GM23338 (cell line): ENCODE measurements around the gene TSPAN4. TPM values are rescaled to one million over a fixed set of nuclear protein-coding genes. Genes with fewer than 3 reads are reported as not detected.

Source experiments
- ATAC-seq: fragments of 200-7000 bp; cut with Tn5 transposase; 3 replicates; pipeline ENCODE4 v1.9.1; 2020
- DNase-seq: peaks from one replicate; pipeline ENCODE4 v3.0.0-alpha.2; 2015; ENCODE audit warnings: low spot score
- H2AFZ ChIP-seq: fragments of 200-600 bp; sonication (generic); 2 replicates; pipeline ENCODE4 v1.8.0; 2016; ENCODE audit warnings: antibody characterized with exemption, mild to moderate bottlenecking, moderate library complexity
- H3F3A ChIP-seq: fragments of 200-600 bp; sonication (generic); replicated peaks from 2 replicates; pipeline ENCODE4 v1.8.0; 2017; ENCODE audit warnings: antibody characterized with exemption, mixed run types, low read depth
- H3K27ac ChIP-seq: fragments of 200-600 bp; sonication (generic); 2 replicates; pipeline ENCODE4 v1.6.1; 2016; ENCODE audit warnings: low read depth
- H3K27me3 ChIP-seq: fragments of 200-600 bp; sonication (generic); 2 replicates; pipeline ENCODE4 v1.8.0; 2016; ENCODE audit warnings: mild to moderate bottlenecking, mixed run types, moderate library complexity; ENCODE audit not compliant: insufficient read depth
- H3K36me3 ChIP-seq: fragments of 200-600 bp; sonication (generic); 2 replicates; pipeline ENCODE4 v1.8.0; 2016; ENCODE audit warnings: mild to moderate bottlenecking; ENCODE audit not compliant: insufficient read depth
- H3K4me1 ChIP-seq: fragments of 200-600 bp; sonication (generic); 2 replicates; pipeline ENCODE4 v1.8.0; 2016; ENCODE audit warnings: mild to moderate bottlenecking, moderate library complexity; ENCODE audit not compliant: insufficient read depth
- H3K4me2 ChIP-seq: fragments of 200-600 bp; sonication (generic); 2 replicates; pipeline ENCODE4 v1.7.1; 2017; ENCODE audit warnings: mixed run types
- H3K4me3 ChIP-seq: fragments of 200-600 bp; sonication (generic); 2 replicates; pipeline ENCODE4 v1.6.1; 2016; ENCODE audit warnings: mixed run types
- H3K79me2 ChIP-seq: fragments of 200-600 bp; sonication (generic); replicated peaks from 2 replicates; pipeline ENCODE4 v1.8.0; 2017; ENCODE audit warnings: mild to moderate bottlenecking; ENCODE audit not compliant: insufficient read depth
- H3K9me2 ChIP-seq: fragments of 200-600 bp; sonication (generic); 2 replicates; pipeline ENCODE4 v1.8.0; 2017; ENCODE audit not compliant: insufficient read depth
- H4K20me1 ChIP-seq: fragments of 200-600 bp; sonication (generic); replicated peaks from 2 replicates; pipeline ENCODE4 v1.8.0; 2017; ENCODE audit warnings: mild to moderate bottlenecking; ENCODE audit not compliant: insufficient read depth
- H3K27ac Mint-ChIP-seq: 2 replicates; pipeline ENCODE4 v1.8.0; 2020; ENCODE audit warnings: inconsistent platforms, mild to moderate bottlenecking, moderate library complexity, mixed read lengths
- H3K27me3 Mint-ChIP-seq: 3 replicates; pipeline ENCODE4 v1.8.0; 2022; ENCODE audit warnings: low read depth, mild to moderate bottlenecking, moderate library complexity, mixed read lengths, inconsistent platforms; ENCODE audit not compliant: insufficient read depth, poor library complexity
- H3K36me3 Mint-ChIP-seq: 3 replicates; pipeline ENCODE4 v1.8.0; 2021; ENCODE audit warnings: low read depth, mild to moderate bottlenecking, inconsistent platforms, moderate library complexity, mixed read lengths
- H3K4me1 Mint-ChIP-seq: 3 replicates; pipeline ENCODE4 v1.8.0; 2020; ENCODE audit warnings: mild to moderate bottlenecking, inconsistent platforms, mixed read lengths
- H3K4me3 Mint-ChIP-seq: 3 replicates; pipeline ENCODE4 v1.8.0; 2021; ENCODE audit warnings: moderate library complexity, mild to moderate bottlenecking, inconsistent platforms, mixed read lengths
- H3K9me3 Mint-ChIP-seq: 3 replicates; pipeline ENCODE4 v1.8.0; 2020; ENCODE audit warnings: moderate library complexity, mild to moderate bottlenecking, inconsistent platforms, mixed read lengths
- CREB1 ChIP-seq: fragments of 250-450 bp; sonication (Bioruptor Pico); IDR thresholded peaks from 2 replicates; pipeline ENCODE4 v1.5.0; 2020; ENCODE audit warnings: low read depth, mild to moderate bottlenecking, moderate library complexity
- EZH2 ChIP-seq: fragments of 200-600 bp; sonication (generic); IDR thresholded peaks from one replicate; pipeline ENCODE4 v1.8.0; 2017; ENCODE audit warnings: antibody characterized with exemption, mild to moderate bottlenecking, low read depth; ENCODE audit not compliant: unreplicated experiment
- JUNB ChIP-seq: IDR thresholded peaks from one replicate; pipeline ENCODE4 v1.6.1; 2016; ENCODE audit warnings: antibody characterized with exemption; ENCODE audit not compliant: unreplicated experiment
- POLR2AphosphoS5 ChIP-seq: IDR thresholded peaks from 2 replicates; pipeline ENCODE4 v1.6.1; 2016; ENCODE audit warnings: antibody characterized with exemption, low read depth
- ZNF331 ChIP-seq: fragments of 250-450 bp; sonication (Bioruptor Pico); IDR thresholded peaks from 2 replicates; pipeline ENCODE4 v1.5.0; 2020; ENCODE audit warnings: low read depth, mild to moderate bottlenecking, moderate library complexity
- polyA plus RNA-seq: library from polyadenylated mRNA; unstranded; fragments of >200 nt; fragmentation: Nextera tagmentation; extraction: Ambion mirVana; gene quantifications from 2 replicates; pipeline ENCODE4 v1.2.1, GENCODE V29; 2016
- total RNA-seq: library from RNA; depleted of rRNA; stranded (reverse); fragments of >200 nt; shearing (Covaris generic); gene quantifications from 2 replicates; pipeline ENCODE4 v1.2.3, GENCODE V29; 2014
- TF ChIP-seq, protein P1 (sequence below): IDR thresholded peaks from 2 replicates; pipeline ENCODE4 v1.6.1; 2016; ENCODE audit warnings: antibody characterized with exemption
- TF ChIP-seq, protein P2 (sequence below): fragments of 250-450 bp; sonication (Bioruptor Pico); IDR thresholded peaks from 2 replicates; pipeline ENCODE4 v1.5.0; 2020; ENCODE audit warnings: mild to moderate bottlenecking, moderate library complexity

The TSPAN4 gene
- total and polyA plus RNA-seq, 2 experiments from 2014 or later = 76.8 to 150 TPM

DNA sequence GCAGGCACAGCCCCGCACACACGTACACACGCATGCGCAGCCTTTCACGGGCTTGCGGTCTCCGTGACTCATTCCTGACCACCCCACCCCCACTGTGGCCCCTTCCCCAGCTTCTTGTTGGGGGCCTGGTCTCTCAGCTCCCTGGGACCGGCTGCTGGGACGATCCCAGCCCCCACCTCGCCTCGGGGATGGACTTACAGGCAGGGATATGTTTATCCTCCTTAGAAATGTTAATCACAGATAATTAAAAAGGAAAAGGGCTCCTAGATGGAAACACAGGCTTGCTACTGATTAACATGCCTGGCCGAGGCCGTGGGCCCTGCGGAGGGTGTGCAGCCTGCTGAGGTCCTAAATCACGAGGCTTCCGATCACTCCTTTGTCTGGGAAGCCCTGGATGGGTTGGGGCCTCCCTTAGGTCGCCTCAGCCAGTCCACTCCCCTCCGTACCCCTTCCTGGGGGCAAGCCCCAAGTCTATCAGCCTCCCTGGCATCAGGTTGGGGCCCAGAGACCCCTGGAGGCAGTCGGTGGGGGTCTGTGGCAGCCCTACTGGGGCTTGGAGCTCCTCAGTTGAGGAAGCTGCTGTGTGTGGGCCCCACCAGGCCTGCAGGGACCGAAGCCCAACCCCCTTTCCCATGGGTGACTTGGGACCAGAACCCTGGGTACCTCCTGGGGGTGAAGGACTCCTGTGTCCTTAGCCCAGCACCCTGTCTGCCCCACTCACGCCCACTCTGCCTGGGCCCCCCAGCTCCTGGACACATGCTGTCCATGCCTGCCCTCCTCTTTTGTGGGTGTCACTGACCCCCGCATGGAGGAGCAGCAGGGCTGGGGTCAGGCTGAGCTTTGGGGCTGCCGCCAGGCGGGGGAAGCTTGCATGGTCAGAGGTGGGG, 20.6 kb downstream of the TSPAN4 start:
- Mint-ChIP-seq H3K27me3 (peaks cover 36% of the 10 kb centered on the region), H3K4me1 (peaks cover 23% of the 10 kb centered on the region), H3K9me3 (no peaks in the 10 kb centered on the region; the same call in 2 of the 3 replicates), H3K27ac (peak overlapping the region; percentile 59; the same call in 1 of the 2 replicates), H3K36me3 (peaks cover 3% of the 10 kb centered on the region; the same call in 1 of the 3 replicates), H3K4me3 (peak overlapping the region; percentile 50)
- Histone ChIP-seq H3K4me1 (peaks cover 14% of the 10 kb centered on the region; the same call in 1 of the 2 replicates), H3K27ac (peak overlapping the region; percentile 45; the same call in 1 of the 2 replicates), H4K20me1 (peaks cover 39% of the 10 kb centered on the region), H3F3A (peaks cover 23% of the 10 kb centered on the region), H3K4me2 (peak overlapping the region; percentile 71), H2AFZ (no peak overlapping the region), H3K36me3 (no peaks in the 10 kb centered on the region), H3K79me2 (no peaks in the 10 kb centered on the region), H3K9me2 (no peaks in the 10 kb centered on the region), H3K27me3 (no peaks in the 10 kb centered on the region), H3K4me3 (peak overlapping the region; percentile 34; the same call in 1 of the 2 replicates)
- ATAC-seq = peak; percentile 15
- no peak for TF ChIP-seq JUNB
- no peak for DNase-seq

DNA sequence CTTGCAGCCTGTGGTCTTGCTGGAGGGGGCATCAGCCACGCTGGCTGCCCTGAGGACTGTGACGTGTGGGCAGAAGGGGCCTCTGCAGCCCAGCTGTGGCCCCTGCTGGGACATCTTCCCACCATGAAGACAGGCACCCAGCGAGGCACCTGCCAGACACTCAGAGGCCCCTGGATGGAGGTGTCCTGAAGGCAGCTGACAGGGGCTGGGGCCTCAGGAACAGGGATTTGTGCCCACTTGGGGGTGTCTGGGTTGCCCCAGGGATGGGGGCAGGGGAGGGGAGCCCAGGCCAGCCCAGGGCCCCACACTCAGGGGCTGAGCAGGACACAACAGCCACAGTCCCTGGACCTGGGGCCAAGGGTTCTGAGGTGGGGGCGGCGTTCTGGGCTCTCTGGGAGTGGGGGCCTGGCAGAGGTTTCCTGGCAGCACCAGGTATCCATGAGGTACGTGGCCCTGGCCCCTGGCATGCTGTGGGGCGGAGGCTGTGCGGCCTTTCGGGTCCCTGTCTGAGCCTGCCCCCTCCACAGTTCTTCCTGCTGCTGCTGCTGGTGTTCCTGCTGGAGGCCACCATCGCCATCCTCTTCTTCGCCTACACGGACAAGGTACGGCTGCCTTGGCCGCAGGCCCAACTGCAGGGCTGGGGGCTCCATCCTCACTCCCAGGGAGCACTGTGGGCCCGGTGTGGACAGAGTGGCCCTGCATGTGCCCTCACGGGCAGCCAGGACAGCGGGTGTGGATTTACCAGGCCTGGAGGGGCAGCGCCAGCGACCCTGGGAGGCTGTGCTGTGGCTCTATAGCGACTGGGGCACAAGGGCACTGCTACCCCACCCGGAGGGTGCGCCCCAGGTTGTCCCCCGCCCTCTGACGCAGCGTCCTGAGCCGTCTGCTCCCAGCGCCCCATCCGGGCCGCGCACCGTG, 21.5 kb downstream of the TSPAN4 start:
- no peak for DNase-seq
- TF ChIP-seq EZH2 (no peak), CREB1 (CRISPR knock-in tag) (no peak), ZNF331 (no peak), JUNB (no peak), POLR2AphosphoS5 (no peak; the same call in 1 of the 2 replicates)
- TF ChIP-seq, protein P1, sequence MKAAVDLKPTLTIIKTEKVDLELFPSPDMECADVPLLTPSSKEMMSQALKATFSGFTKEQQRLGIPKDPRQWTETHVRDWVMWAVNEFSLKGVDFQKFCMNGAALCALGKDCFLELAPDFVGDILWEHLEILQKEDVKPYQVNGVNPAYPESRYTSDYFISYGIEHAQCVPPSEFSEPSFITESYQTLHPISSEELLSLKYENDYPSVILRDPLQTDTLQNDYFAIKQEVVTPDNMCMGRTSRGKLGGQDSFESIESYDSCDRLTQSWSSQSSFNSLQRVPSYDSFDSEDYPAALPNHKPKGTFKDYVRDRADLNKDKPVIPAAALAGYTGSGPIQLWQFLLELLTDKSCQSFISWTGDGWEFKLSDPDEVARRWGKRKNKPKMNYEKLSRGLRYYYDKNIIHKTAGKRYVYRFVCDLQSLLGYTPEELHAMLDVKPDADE = no peak
- TF ChIP-seq, protein P2, sequence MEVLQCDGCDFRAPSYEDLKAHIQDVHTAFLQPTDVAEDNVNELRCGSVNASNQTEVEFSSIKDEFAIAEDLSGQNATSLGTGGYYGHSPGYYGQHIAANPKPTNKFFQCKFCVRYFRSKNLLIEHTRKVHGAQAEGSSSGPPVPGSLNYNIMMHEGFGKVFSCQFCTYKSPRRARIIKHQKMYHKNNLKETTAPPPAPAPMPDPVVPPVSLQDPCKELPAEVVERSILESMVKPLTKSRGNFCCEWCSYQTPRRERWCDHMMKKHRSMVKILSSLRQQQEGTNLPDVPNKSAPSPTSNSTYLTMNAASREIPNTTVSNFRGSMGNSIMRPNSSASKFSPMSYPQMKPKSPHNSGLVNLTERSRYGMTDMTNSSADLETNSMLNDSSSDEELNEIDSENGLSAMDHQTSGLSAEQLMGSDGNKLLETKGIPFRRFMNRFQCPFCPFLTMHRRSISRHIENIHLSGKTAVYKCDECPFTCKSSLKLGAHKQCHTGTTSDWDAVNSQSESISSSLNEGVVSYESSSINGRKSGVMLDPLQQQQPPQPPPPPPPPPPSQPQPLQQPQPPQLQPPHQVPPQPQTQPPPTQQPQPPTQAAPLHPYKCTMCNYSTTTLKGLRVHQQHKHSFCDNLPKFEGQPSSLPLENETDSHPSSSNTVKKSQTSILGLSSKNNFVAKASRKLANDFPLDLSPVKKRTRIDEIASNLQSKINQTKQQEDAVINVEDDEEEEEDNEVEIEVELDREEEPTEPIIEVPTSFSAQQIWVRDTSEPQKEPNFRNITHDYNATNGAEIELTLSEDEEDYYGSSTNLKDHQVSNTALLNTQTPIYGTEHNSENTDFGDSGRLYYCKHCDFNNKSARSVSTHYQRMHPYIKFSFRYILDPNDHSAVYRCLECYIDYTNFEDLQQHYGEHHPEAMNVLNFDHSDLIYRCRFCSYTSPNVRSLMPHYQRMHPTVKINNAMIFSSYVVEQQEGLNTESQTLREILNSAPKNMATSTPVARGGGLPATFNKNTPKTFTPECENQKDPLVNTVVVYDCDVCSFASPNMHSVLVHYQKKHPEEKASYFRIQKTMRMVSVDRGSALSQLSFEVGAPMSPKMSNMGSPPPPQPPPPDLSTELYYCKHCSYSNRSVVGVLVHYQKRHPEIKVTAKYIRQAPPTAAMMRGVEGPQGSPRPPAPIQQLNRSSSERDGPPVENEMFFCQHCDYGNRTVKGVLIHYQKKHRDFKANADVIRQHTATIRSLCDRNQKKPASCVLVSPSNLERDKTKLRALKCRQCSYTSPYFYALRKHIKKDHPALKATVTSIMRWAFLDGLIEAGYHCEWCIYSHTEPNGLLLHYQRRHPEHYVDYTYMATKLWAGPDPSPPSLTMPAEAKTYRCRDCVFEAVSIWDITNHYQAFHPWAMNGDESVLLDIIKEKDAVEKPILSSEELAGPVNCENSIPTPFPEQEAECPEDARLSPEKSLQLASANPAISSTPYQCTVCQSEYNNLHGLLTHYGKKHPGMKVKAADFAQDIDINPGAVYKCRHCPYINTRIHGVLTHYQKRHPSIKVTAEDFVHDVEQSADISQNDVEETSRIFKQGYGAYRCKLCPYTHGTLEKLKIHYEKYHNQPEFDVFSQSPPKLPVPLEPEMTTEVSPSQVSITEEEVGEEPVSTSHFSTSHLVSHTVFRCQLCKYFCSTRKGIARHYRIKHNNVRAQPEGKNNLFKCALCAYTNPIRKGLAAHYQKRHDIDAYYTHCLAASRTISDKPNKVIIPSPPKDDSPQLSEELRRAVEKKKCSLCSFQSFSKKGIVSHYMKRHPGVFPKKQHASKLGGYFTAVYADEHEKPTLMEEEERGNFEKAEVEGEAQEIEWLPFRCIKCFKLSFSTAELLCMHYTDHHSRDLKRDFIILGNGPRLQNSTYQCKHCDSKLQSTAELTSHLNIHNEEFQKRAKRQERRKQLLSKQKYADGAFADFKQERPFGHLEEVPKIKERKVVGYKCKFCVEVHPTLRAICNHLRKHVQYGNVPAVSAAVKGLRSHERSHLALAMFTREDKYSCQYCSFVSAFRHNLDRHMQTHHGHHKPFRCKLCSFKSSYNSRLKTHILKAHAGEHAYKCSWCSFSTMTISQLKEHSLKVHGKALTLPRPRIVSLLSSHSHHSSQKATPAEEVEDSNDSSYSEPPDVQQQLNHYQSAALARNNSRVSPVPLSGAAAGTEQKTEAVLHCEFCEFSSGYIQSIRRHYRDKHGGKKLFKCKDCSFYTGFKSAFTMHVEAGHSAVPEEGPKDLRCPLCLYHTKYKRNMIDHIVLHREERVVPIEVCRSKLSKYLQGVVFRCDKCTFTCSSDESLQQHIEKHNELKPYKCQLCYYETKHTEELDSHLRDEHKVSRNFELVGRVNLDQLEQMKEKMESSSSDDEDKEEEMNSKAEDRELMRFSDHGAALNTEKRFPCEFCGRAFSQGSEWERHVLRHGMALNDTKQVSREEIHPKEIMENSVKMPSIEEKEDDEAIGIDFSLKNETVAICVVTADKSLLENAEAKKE (CRISPR knock-in tag) = no peak

More for the DNA sequence above, 21.5 kb downstream of the TSPAN4 start:
- H3K4me1 ChIP-seq = peaks cover 14% of the 10 kb centered on the region; the same call in 1 of the 2 replicates
- Mint-ChIP-seq H3K4me1 (peaks cover 20% of the 10 kb centered on the region), H3K36me3 (no peaks in the 10 kb centered on the region), H3K27ac (no peak overlapping the region), H3K27me3 (peaks cover 39% of the 10 kb centered on the region), H3K9me3 (no peaks in the 10 kb centered on the region; the same call in 2 of the 3 replicates), H3K4me3 (no peak overlapping the region)
- no peaks in the 10 kb centered on the region for H3K27me3 ChIP-seq
- no peaks in the 10 kb centered on the region for H3K9me2 ChIP-seq
- no peak overlapping the region for H2AFZ ChIP-seq
- peaks cover 24% of the 10 kb centered on the region for H3F3A ChIP-seq
- H3K27ac ChIP-seq = no peak overlapping the region
- H3K79me2 ChIP-seq = no peaks in the 10 kb centered on the region
- peaks cover 39% of the 10 kb centered on the region for H4K20me1 ChIP-seq
- H3K4me2 ChIP-seq = 0 out of 2 replicates have a peak overlapping the region, but pooled peaks have one; percentile 71
- H3K36me3 ChIP-seq = no peaks in the 10 kb centered on the region
- ATAC-seq = no peak
- no peak overlapping the region for H3K4me3 ChIP-seq
